Body of pancreas (tissue), 4 donors: Measurements from ENCODE around the gene SLC25A10. TPM values are rescaled to one million over a fixed set of nuclear protein-coding genes. Genes with fewer than 3 reads are reported as not detected.
A peak's percentile ranks its signal among the peaks of the same experiment; 100 is the strongest.
"Not testable (repeated sequence)": the region's sequence is repeated elsewhere in the genome, so short reads cannot be mapped to it uniquely, and the experiment has no call there.

Experiments used
- ATAC-seq: fragments of 150-250 bp; one replicate; pipeline ENCODE4 v1.9.1; 2016
- DNase-seq, 4 donors: peaks; one replicate each; pipeline ENCODE4 v3.0.0-alpha.2; 2019
- H3K27ac ChIP-seq, 4 donors: fragments of 200-600 bp; sonication (generic); 1 replicate in 3 of 4; 2 replicates in 1 of 4; pipeline versions ENCODE4 v1.5.1 to v1.6.1; 2016 to 2019; ENCODE audit warnings: mild to moderate bottlenecking in 1 of 4, mixed read lengths in 1 of 4, moderate library complexity in 1 of 4
- H3K27me3 ChIP-seq, 2 donors: fragments of 200-600 bp; sonication (generic); one replicate each; pipeline ENCODE4 v1.6.0; 2016; ENCODE audit warnings: mild to moderate bottlenecking in 1 of 2
- H3K36me3 ChIP-seq, 2 donors: fragments of 200-600 bp; sonication (generic); replicated peaks in 1 of 2; 2 replicates each; pipeline ENCODE4 v1.5.1; 2016; ENCODE audit warnings: low read depth in 2 of 2; ENCODE audit not compliant: insufficient read depth in 1 of 2
- H3K4me1 ChIP-seq: fragments of 200-600 bp; sonication (generic); one replicate; pipeline ENCODE4 v1.6.0; 2016
- H3K4me3 ChIP-seq, 2 donors: fragments of 200-600 bp; sonication (generic); 1 replicate in 1 of 2; 2 replicates in 1 of 2; pipeline ENCODE4 v1.5.1; 2016 to 2019
- H3K9me3 ChIP-seq, 3 donors: fragments of 200-600 bp; sonication (generic); 1 replicate in 2 of 3; 2 replicates in 1 of 3; pipeline ENCODE4 v1.5.1; 2016
- POLR2A ChIP-seq, 3 donors: fragments of 450-650 bp; IDR thresholded peaks; one replicate each; pipeline ENCODE4 v1.6.1; 2016; ENCODE audit warnings: antibody characterized with exemption in 3 of 3, mild to moderate bottlenecking in 2 of 3
- WGBS, 2 donors: methylation state at CpG; one replicate each; pipeline ENCODE4 v1.1.5; 2017; 5-methylcytosine and 5-hydroxymethylcytosine counted together
- intact Hi-C: fragments of 100-400 bp; cut with DNase I; formaldehyde crosslinking; loops from one replicate; pipeline ENCODE4 v1.15.1; 2023
- total RNA-seq, 2 donors: library from RNA; depleted of rRNA; stranded (reverse); fragments of >200 nt; gene quantifications; one replicate each; pipeline ENCODE4 v1.1.0, GENCODE V29; 2016
- TF ChIP-seq, protein P1 (sequence below), 7 experiments: fragments of 450-650 bp in 4 of 7; fragments of 200-600 bp in 3 of 7; sonication (generic) in 3 of 7; IDR thresholded peaks; one replicate each; pipeline ENCODE4 v1.5.1; 2016 to 2019; ENCODE audit warnings: antibody characterized with exemption in 7 of 7

Gene SLC25A10
- total RNA-seq, 2 donors from 2014 or later = 15.8 to 18.9 TPM

DNA sequence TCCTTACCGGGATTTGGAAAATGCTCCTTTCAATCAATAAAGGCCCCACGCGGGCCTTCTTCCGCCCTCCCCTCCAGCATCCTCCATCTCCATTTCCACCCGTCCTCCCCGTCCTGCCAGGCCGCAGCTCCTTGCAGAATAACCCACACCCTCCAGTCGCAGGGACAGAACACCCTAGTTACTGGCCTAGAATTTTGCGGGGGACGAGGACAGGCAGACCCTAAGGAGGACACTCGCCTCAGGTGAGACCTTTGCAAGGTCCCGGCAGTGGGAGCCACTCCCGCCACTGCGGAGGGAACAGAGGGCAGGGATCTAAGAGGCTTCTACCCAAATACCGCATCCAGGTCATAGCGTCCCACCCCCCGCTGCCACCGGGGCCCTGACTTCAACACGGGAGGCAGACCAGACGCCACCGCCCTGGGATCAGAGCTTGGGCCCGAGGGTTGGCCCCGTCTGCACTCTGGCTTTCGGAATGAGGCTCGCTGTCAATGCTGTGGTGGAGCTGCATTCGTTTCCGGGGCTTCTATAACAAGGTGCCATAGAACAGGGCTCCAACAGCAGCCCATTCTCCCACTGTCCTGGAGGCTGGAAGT lies 26.8 kb downstream of the SLC25A10 start:
- Histone ChIP-seq H3K4me3 (no peak overlapping the region), H3K9me3 (no peaks in the 10 kb centered on the region), H3K4me1 (peaks cover 13% of the 10 kb centered on the region), H3K27me3 (peaks cover 0 to 5% of the 10 kb centered on the region in 2 donors), H3K27ac (no peak overlapping the region), H3K36me3 (no peaks in the 10 kb centered on the region)
- 75 to 92% methylated on average over 16 to 27 of the region's 27 CpGs for WGBS, 2 donors
- no peak for ATAC-seq
- no peak for TF ChIP-seq POLR2A (IDR thresholded peaks at IDR 0.05)
- TF ChIP-seq, protein P1, sequence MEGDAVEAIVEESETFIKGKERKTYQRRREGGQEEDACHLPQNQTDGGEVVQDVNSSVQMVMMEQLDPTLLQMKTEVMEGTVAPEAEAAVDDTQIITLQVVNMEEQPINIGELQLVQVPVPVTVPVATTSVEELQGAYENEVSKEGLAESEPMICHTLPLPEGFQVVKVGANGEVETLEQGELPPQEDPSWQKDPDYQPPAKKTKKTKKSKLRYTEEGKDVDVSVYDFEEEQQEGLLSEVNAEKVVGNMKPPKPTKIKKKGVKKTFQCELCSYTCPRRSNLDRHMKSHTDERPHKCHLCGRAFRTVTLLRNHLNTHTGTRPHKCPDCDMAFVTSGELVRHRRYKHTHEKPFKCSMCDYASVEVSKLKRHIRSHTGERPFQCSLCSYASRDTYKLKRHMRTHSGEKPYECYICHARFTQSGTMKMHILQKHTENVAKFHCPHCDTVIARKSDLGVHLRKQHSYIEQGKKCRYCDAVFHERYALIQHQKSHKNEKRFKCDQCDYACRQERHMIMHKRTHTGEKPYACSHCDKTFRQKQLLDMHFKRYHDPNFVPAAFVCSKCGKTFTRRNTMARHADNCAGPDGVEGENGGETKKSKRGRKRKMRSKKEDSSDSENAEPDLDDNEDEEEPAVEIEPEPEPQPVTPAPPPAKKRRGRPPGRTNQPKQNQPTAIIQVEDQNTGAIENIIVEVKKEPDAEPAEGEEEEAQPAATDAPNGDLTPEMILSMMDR (IDR thresholded peaks at IDR 0.05) = no peak
- intact Hi-C loops = no loop called here
- no peak for DNase-seq

- H3K4me3 ChIP-seq, ATAC-seq, H3K27me3 ChIP-seq, H3K4me1 ChIP-seq, H3K36me3 ChIP-seq, H3K9me3 ChIP-seq, DNase-seq, intact Hi-C loops, H3K27ac ChIP-seq: not testable (repeated sequence)
- 87 to 96% methylated on average over 5 to 8 of the region's 8 CpGs for WGBS, 2 donors
Observed at GRCh38 chr17:81739593-81739992, 27.5 kb downstream of the SLC25A10 start.

DNA sequence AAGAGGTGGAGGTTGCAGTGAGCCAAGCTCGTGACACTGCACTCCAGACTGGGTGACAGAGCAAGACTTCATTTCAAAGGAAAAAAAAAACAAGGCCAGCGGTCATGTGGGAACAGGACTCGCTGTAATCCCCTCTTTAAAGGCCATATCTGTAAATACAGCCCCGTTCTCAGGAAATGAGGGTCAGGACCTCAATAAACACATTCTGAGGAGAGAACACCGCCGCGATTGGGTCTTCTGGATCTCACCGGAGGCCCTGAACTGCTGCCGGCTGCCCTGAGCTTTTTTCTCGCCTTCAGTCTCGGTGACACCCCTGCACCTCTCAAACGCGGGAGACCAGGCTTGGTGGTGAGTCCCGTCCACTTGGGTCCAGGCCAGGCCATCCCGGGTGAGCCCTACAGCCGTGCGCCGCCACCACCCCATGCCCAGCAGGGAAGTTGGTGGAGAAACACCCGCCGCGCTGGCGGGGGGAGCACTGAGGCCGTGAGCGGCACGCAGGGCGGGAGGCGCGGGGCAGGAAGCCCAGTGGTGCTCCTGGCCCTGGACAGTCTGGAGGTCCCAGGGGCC lies 28.4 kb downstream of the SLC25A10 start:
- TF ChIP-seq POLR2A (IDR thresholded peaks at IDR 0.05) = no peak
- TF ChIP-seq, protein P1 (IDR thresholded peaks at IDR 0.05) = no peak
- H3K36me3 ChIP-seq = no peaks in the 10 kb centered on the region
- intact Hi-C loops = no loop called here
- H3K4me1 ChIP-seq = peaks cover 4% of the 10 kb centered on the region
- no peak overlapping the region for H3K27ac ChIP-seq
- peaks cover 0 to 5% of the 10 kb centered on the region in 2 donors for H3K27me3 ChIP-seq
- 54 to 66% methylated on average over 27 of the region's 28 CpGs for WGBS, 2 donors
- DNase-seq (no peak), ATAC-seq (no peak)
- H3K4me3 ChIP-seq = no peak overlapping the region
- H3K9me3 ChIP-seq = no peaks in the 10 kb centered on the region

DNA sequence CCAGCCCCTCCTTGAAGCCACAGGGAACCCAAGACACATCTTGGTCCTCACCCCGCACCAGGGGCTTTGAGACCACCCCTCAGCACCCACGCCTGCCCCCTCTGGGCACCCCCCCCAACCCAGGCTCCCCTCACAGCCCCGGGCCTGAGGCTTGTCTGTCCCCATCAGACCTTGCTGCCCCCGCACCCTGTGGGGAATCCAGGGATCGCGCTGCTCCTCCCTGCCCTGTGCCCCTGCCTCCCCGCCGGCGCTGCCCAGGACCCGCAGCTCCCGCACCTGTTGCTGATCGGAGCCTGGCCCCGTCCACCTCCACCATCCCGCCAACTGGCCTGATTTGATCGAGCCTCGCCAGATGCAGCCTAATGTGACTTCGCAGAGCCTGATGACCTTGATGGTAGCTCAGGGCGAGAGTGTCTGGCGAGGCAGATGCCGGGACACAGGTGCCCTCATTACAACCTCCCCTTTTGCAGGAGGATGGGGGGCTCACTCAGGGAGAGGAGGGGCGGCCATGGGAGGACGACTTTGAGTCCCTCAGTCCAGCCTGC lies 29.0 kb downstream of the SLC25A10 start:
- ATAC-seq (peak; percentile 15), DNase-seq (no peak)
- no peak overlapping the region for H3K27ac ChIP-seq
- intact Hi-C loops = no loop called here
- TF ChIP-seq POLR2A (IDR thresholded peaks at IDR 0.05) = no peak
- TF ChIP-seq, protein P1 (IDR thresholded peaks at IDR 0.05) = no peak
- no peaks in the 10 kb centered on the region for H3K36me3 ChIP-seq
- H3K9me3 ChIP-seq = no peaks in the 10 kb centered on the region
- 18% methylated on average over 19 of the region's 22 CpGs; no CpG with 5 or more reads in 1 of the 2 donors for WGBS, 2 donors
- H3K4me1 ChIP-seq = no peaks in the 10 kb centered on the region
- no peak overlapping the region for H3K4me3 ChIP-seq
- peaks cover 0 to 5% of the 10 kb centered on the region in 2 donors for H3K27me3 ChIP-seq

DNA sequence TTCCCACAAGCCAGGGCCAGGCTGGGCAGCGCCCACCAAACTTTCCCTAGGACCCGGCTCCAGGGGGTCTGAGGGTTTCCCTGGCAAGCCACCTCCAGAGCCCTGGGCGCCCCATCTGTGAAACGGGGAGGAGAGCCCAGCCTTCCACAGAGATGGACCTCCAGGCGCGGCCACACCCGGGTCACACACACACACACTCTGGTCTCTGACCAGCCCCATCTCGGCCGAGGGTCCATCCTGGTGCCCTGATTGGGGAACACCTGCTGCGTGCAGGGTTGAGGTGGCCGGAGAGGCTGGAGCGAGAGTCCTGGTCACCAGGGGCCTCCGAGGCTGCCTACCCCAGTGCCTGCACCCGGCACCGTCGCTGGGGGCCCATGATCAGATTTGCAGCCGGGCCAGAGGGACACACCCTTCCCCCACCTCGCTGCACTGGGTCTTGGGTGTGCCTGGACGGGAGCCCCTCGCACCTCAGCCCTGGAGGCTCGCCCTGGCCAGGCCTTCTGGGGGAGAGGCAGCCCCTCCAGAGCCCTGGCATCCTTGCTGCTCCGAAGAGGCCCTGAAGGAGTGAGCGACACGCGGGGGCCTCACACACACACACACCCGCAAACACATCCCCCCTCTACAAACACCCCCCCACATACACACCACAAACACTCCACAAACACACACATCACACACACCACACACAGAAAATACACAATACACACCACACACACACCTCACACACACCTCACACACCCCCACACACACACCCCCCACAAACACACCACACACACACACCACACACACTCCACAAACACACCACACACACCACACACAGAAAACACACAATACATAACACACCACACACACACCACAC lies 29.7 kb downstream of the SLC25A10 start:
- Histone ChIP-seq H3K4me3 (no peak overlapping the region), H3K27ac (no peak overlapping the region), H3K27me3 (peaks cover 0 to 5% of the 10 kb centered on the region in 2 donors), H3K9me3 (no peaks in the 10 kb centered on the region), H3K4me1 (no peaks in the 10 kb centered on the region), H3K36me3 (no peaks in the 10 kb centered on the region)
- DNase-seq (no peak), ATAC-seq (peak; percentile 15)
- no peak for TF ChIP-seq POLR2A (IDR thresholded peaks at IDR 0.05)
- TF ChIP-seq, protein P1 (IDR thresholded peaks at IDR 0.05) = no peak
- 54 to 57% methylated on average over 2 to 23 of the region's 26 CpGs for WGBS, 2 donors
- intact Hi-C loops = no loop called here
